Measurements from ENCODE around the gene SIM1.

The SIM1 gene

GRCh38 chr6:100452998-100453397 lies 11.7 kb downstream of the SIM1 start:
- Histone ChIP-seq H2AFZ (ENCODE audit: low read length) (no peak overlapping the region), H3K9ac (ENCODE audit: low read depth, low read length, poor library complexity) (no peak overlapping the region), H3K27ac (replicated peaks; ENCODE audit: low read length) (no peak overlapping the region), H4K8ac (ENCODE audit: low read depth, low read length) (no peak overlapping the region), H2BK15ac (ENCODE audit: low read length) (no peak overlapping the region), H2BK5ac (ENCODE audit: low read length) (no peak overlapping the region), H3K14ac (ENCODE audit: low read length) (no peak overlapping the region), H3K4me1 (ENCODE audit: control insufficient read depth in 2 of 2, insufficient read depth in 1 of 2, low read depth in 1 of 2, low read length in 2 of 2) (peaks cover 0 to under 1% of the 10 kb centered on the region in 2 donors), H3K4me3 (ENCODE audit: low read length in 2 of 2) (no peak overlapping the region), H2BK12ac (ENCODE audit: low read length) (no peak overlapping the region), H3K4me2 (ENCODE audit: insufficient read depth, low read length, poor library complexity, severe bottlenecking) (no peak overlapping the region), H2BK120ac (ENCODE audit: low read depth, low read length) (no peak overlapping the region), H3K4ac (ENCODE audit: low read length) (no peak overlapping the region), H3K27me3 (ENCODE audit: control insufficient read depth in 3 of 3, insufficient read depth in 3 of 3, low read depth in 1 of 3, low read length in 3 of 3) (peaks cover 50 to 100% (median 100%) of the 10 kb centered on the region in 3 experiments), H3K18ac (ENCODE audit: low read length) (no peak overlapping the region), H4K91ac (ENCODE audit: low read depth, low read length, poor library complexity) (no peak overlapping the region), H2AK5ac (ENCODE audit: low read depth, low read length) (no peak overlapping the region), H3K79me1 (ENCODE audit: low read depth, low read length) (no peaks in the 10 kb centered on the region), H3K23ac (ENCODE audit: low read depth, low read length, poor library complexity) (no peak overlapping the region), H3K9me3 (replicated peaks in 1 of 2; ENCODE audit: control insufficient read depth in 2 of 2, insufficient read depth in 1 of 2, low read depth in 1 of 2, low read length in 2 of 2) (peaks cover 0 to 2% of the 10 kb centered on the region in 2 donors), H3K36me3 (replicated peaks in 1 of 2; ENCODE audit: control insufficient read depth in 2 of 2, insufficient read depth in 2 of 2, low read length in 2 of 2) (no peaks in the 10 kb centered on the region)
- DNase-seq (ENCODE audit: low spot score) = no peak
- no CpG with 5 or more reads among the region's 3 CpGs for WGBS, 2 donors (ENCODE audit: extremely low coverage in 2 of 2, insufficient read length in 2 of 2, insufficient replicate concordance in 1 of 2)

- Histone ChIP-seq H3K23ac (ENCODE audit: low read depth, low read length, poor library complexity) (no peak overlapping the region), H2BK120ac (ENCODE audit: low read depth, low read length) (no peak overlapping the region), H3K27me3 (ENCODE audit: control insufficient read depth in 3 of 3, insufficient read depth in 3 of 3, low read depth in 1 of 3, low read length in 3 of 3) (peaks cover 53 to 100% (median 99%) of the 10 kb centered on the region in 3 experiments), H3K18ac (ENCODE audit: low read length) (no peak overlapping the region), H3K9ac (ENCODE audit: low read depth, low read length, poor library complexity) (no peak overlapping the region), H3K4me1 (ENCODE audit: control insufficient read depth in 2 of 2, insufficient read depth in 1 of 2, low read depth in 1 of 2, low read length in 2 of 2) (peaks cover 0 to 6% of the 10 kb centered on the region in 2 donors), H2AFZ (ENCODE audit: low read length) (no peak overlapping the region), H2AK5ac (ENCODE audit: low read depth, low read length) (no peak overlapping the region), H2BK15ac (ENCODE audit: low read length) (no peak overlapping the region), H3K79me1 (ENCODE audit: low read depth, low read length) (no peaks in the 10 kb centered on the region), H2BK12ac (ENCODE audit: low read length) (no peak overlapping the region), H3K4me2 (ENCODE audit: insufficient read depth, low read length, poor library complexity, severe bottlenecking) (no peak overlapping the region), H3K36me3 (replicated peaks in 1 of 2; ENCODE audit: control insufficient read depth in 2 of 2, insufficient read depth in 2 of 2, low read length in 2 of 2) (no peaks in the 10 kb centered on the region), H4K91ac (ENCODE audit: low read depth, low read length, poor library complexity) (no peak overlapping the region), H2BK5ac (ENCODE audit: low read length) (no peak overlapping the region), H3K4ac (ENCODE audit: low read length) (no peak overlapping the region), H3K4me3 (ENCODE audit: low read length in 2 of 2) (no peak overlapping the region), H3K14ac (ENCODE audit: low read length) (no peak overlapping the region), H3K9me3 (replicated peaks in 1 of 2; ENCODE audit: control insufficient read depth in 2 of 2, insufficient read depth in 1 of 2, low read depth in 1 of 2, low read length in 2 of 2) (peaks cover 0 to 2% of the 10 kb centered on the region in 2 donors), H3K27ac (replicated peaks; ENCODE audit: low read length) (no peak overlapping the region), H4K8ac (ENCODE audit: low read depth, low read length) (no peak overlapping the region)
- no CpG with 5 or more reads among the region's 1 CpG for WGBS, 2 donors (ENCODE audit: extremely low coverage in 2 of 2, insufficient read length in 2 of 2, insufficient replicate concordance in 1 of 2)
- DNase-seq (ENCODE audit: low spot score) = no peak
Observed at GRCh38 chr6:100451577-100451976, 13.1 kb downstream of the SIM1 start.

- Histone ChIP-seq H3K27ac (replicated peaks; ENCODE audit: low read length) (no peak overlapping the region), H2BK120ac (ENCODE audit: low read depth, low read length) (no peak overlapping the region), H3K18ac (ENCODE audit: low read length) (no peak overlapping the region), H2AK5ac (ENCODE audit: low read depth, low read length) (peak overlapping the region; percentile 12), H3K36me3 (replicated peaks in 1 of 2; ENCODE audit: control insufficient read depth in 2 of 2, insufficient read depth in 2 of 2, low read length in 2 of 2) (no peaks in the 10 kb centered on the region), H3K14ac (ENCODE audit: low read length) (no peak overlapping the region), H3K9me3 (replicated peaks in 1 of 2; ENCODE audit: control insufficient read depth in 2 of 2, insufficient read depth in 1 of 2, low read depth in 1 of 2, low read length in 2 of 2) (peaks cover 0 to 2% of the 10 kb centered on the region in 2 donors), H2AFZ (ENCODE audit: low read length) (no peak overlapping the region), H3K4me2 (ENCODE audit: insufficient read depth, low read length, poor library complexity, severe bottlenecking) (no peak overlapping the region), H3K9ac (ENCODE audit: low read depth, low read length, poor library complexity) (no peak overlapping the region), H3K4me1 (ENCODE audit: control insufficient read depth in 2 of 2, insufficient read depth in 1 of 2, low read depth in 1 of 2, low read length in 2 of 2) (peaks cover 0 to 8% of the 10 kb centered on the region in 2 donors), H2BK15ac (ENCODE audit: low read length) (no peak overlapping the region), H2BK5ac (ENCODE audit: low read length) (no peak overlapping the region), H2BK12ac (ENCODE audit: low read length) (no peak overlapping the region), H3K4me3 (ENCODE audit: low read length in 2 of 2) (no peak overlapping the region), H4K8ac (ENCODE audit: low read depth, low read length) (no peak overlapping the region), H3K4ac (ENCODE audit: low read length) (no peak overlapping the region), H3K79me1 (ENCODE audit: low read depth, low read length) (no peaks in the 10 kb centered on the region), H3K23ac (ENCODE audit: low read depth, low read length, poor library complexity) (no peak overlapping the region), H3K27me3 (ENCODE audit: control insufficient read depth in 3 of 3, insufficient read depth in 3 of 3, low read depth in 1 of 3, low read length in 3 of 3) (peaks cover 46 to 100% (median 84%) of the 10 kb centered on the region in 3 experiments), H4K91ac (ENCODE audit: low read depth, low read length, poor library complexity) (no peak overlapping the region)
- WGBS, 2 donors (ENCODE audit: extremely low coverage in 2 of 2, insufficient read length in 2 of 2, insufficient replicate concordance in 1 of 2) = no CpG with 5 or more reads among the region's 38 CpGs
- no peak for DNase-seq (ENCODE audit: low spot score)
Observed at GRCh38 chr6:100449239-100449691, 15.5 kb downstream of the SIM1 start.

- Histone ChIP-seq H3K23ac (ENCODE audit: low read depth, low read length, poor library complexity) (peak overlapping the region; percentile 32), H2BK5ac (ENCODE audit: low read length) (no peak overlapping the region), H2AK5ac (ENCODE audit: low read depth, low read length) (peak overlapping the region; percentile 59), H3K4ac (ENCODE audit: low read length) (no peak overlapping the region), H2BK120ac (ENCODE audit: low read depth, low read length) (no peak overlapping the region), H4K91ac (ENCODE audit: low read depth, low read length, poor library complexity) (no peak overlapping the region), H2BK12ac (ENCODE audit: low read length) (no peak overlapping the region), H3K4me1 (ENCODE audit: control insufficient read depth in 2 of 2, insufficient read depth in 1 of 2, low read depth in 1 of 2, low read length in 2 of 2) (peaks cover 0 to 8% of the 10 kb centered on the region in 2 donors), H3K9me3 (replicated peaks in 1 of 2; ENCODE audit: control insufficient read depth in 2 of 2, insufficient read depth in 1 of 2, low read depth in 1 of 2, low read length in 2 of 2) (peaks cover 0 to 2% of the 10 kb centered on the region in 2 donors), H3K79me1 (ENCODE audit: low read depth, low read length) (no peaks in the 10 kb centered on the region), H2BK15ac (ENCODE audit: low read length) (no peak overlapping the region), H4K8ac (ENCODE audit: low read depth, low read length) (no peak overlapping the region), H2AFZ (ENCODE audit: low read length) (no peak overlapping the region), H3K9ac (ENCODE audit: low read depth, low read length, poor library complexity) (peak overlapping the region; percentile 65), H3K4me3 (ENCODE audit: low read length in 2 of 2) (no peak overlapping the region), H3K4me2 (ENCODE audit: insufficient read depth, low read length, poor library complexity, severe bottlenecking) (peak overlapping the region; percentile 26), H3K18ac (ENCODE audit: low read length) (peak overlapping the region; percentile 73), H3K36me3 (replicated peaks in 1 of 2; ENCODE audit: control insufficient read depth in 2 of 2, insufficient read depth in 2 of 2, low read length in 2 of 2) (no peaks in the 10 kb centered on the region), H3K27me3 (ENCODE audit: control insufficient read depth in 3 of 3, insufficient read depth in 3 of 3, low read depth in 1 of 3, low read length in 3 of 3) (peaks cover 41 to 98% (median 73%) of the 10 kb centered on the region in 3 experiments), H3K27ac (replicated peaks; ENCODE audit: low read length) (no peak overlapping the region), H3K14ac (ENCODE audit: low read length) (peak overlapping the region; percentile 39)
- WGBS, 2 donors (ENCODE audit: extremely low coverage in 2 of 2, insufficient read length in 2 of 2, insufficient replicate concordance in 1 of 2) = no CpG with 5 or more reads among the region's 47 CpGs
- DNase-seq (ENCODE audit: low spot score) = no peak
Observed at GRCh38 chr6:100447900-100448748, 16.6 kb downstream of the SIM1 start.
